ENCODE data around the gene RPL10. TPM values are rescaled to one million over a fixed set of nuclear protein-coding genes. Genes with fewer than 3 reads are reported as not detected.

The RPL10 gene
- total and polyA plus RNA-seq, 2 of the 13 experiments (the other 11 are each of a cell fraction or from before 2014, with no cell fraction given), result 2,381 to 4,713 TPM

GRCh38 chrX:154420402-154420756 is 22.2 kb downstream of the RPL10 start:
- Histone ChIP-seq H2AFZ (ENCODE audit: low read length) (no peak overlapping the region), H3K36me3 (replicated peaks in 1 of 2; ENCODE audit: control insufficient read depth in 1 of 2, insufficient read depth in 2 of 2, low read length in 2 of 2) (no peaks in the 10 kb centered on the region), H3K27me3 (ENCODE audit: control insufficient read depth in 1 of 2, insufficient read depth in 2 of 2, low read length in 2 of 2) (no peaks in the 10 kb centered on the region), H3K27ac (ENCODE audit: extremely low read length, insufficient read depth, low read length) (no peak overlapping the region), H3K4me2 (ENCODE audit: low read depth, low read length) (no peak overlapping the region), H3K4me1 (ENCODE audit: insufficient read depth, low read length) (no peaks in the 10 kb centered on the region), H3K4me3 (replicated peaks in 1 of 3; ENCODE audit: insufficient read depth in 1 of 3, low read depth in 2 of 3, low read length in 3 of 3) (no peak overlapping the region), H3K9me3 (ENCODE audit: low read length) (no peaks in the 10 kb centered on the region), H4K20me1 (ENCODE audit: insufficient read depth, low read length) (no peaks in the 10 kb centered on the region), H3K9ac (ENCODE audit: insufficient read depth, low read depth, low read length) (no peak overlapping the region), H3K79me2 (ENCODE audit: insufficient read depth, low read length) (no peaks in the 10 kb centered on the region)
- ATAC-seq (no peak), DNase-seq (ENCODE audit: low spot score) (no peak), FAIRE-seq (no peak)
- no TSS peak for BruUV-seq (replicated peaks)
- WGBS (ENCODE audit: low lambda C conversion rate), result no CpG with 5 or more reads among the region's 10 CpGs
- POLR2A ChIA-PET, result interaction anchor here (1.1 to 1.9 kb wide), 3 partner anchors 9 to 23 kb away, joined by 4 to 5 read pairs (median 5); partner anchors contain the start of genes DNASE1L1, RPL10 and TAFAZZIN
- in situ Hi-C loops (cut with HindIII; ENCODE audit: extremely low pct_ligation_motif_present, low pct_unique_long_range_greater_than_20kb), result loop anchor here (25.0 kb wide), 1 partner anchor 117 kb away; the partner anchor contains the start of genes G6PD and IKBKG
- TF ChIP-seq NFE2L1 (CRISPR knock-in tag; IDR thresholded peaks at IDR 0.05; ENCODE audit: borderline replicate concordance) (no peak), SYNCRIP (IDR thresholded peaks at IDR 0.05; ENCODE audit: insufficient read depth, low read depth, low read length) (no peak), ARID2 (CRISPR knock-in tag; IDR thresholded peaks at IDR 0.05; ENCODE audit: borderline replicate concordance) (no peak), GLI4 (CRISPR knock-in tag; IDR thresholded peaks at IDR 0.05; ENCODE audit: borderline replicate concordance) (no peak), ZNF704 (CRISPR knock-in tag; IDR thresholded peaks at IDR 0.05; ENCODE audit: borderline replicate concordance) (no peak), ZNF296 (CRISPR knock-in tag; conservative IDR thresholded peaks at IDR 0.05) (no peak)
- intact Hi-C loops (cut with micrococcal nuclease; ENCODE audit: unreplicated experiment), result no loop called here
- CTCF ChIA-PET (ENCODE audit: low intra/inter-chr PET ratio, low total read pairs), result no interaction called here

Measured in HepG2 (cell line).